Measurements from ENCODE around the gene PCYT1A.

PCYT1A gene

GRCh38 chr3:196219970-196220311, 67.6 kb downstream of the PCYT1A start:
- TF ChIP-seq FOXP2 (optimal IDR thresholded peaks at IDR 0.05; ENCODE audit: borderline replicate concordance, extremely low read depth, extremely low read length, insufficient read depth) (no peak), REST (IDR thresholded peaks at IDR 0.05; ENCODE audit: insufficient read depth in 1 of 2, low read depth in 2 of 2, low read length in 2 of 2) (no peak), POLR2AphosphoS5 (IDR thresholded peaks at IDR 0.05; ENCODE audit: low read depth, low read length) (no peak), SIN3A (IDR thresholded peaks at IDR 0.05; ENCODE audit: borderline replicate concordance, insufficient read depth, low read length) (no peak), TAF1 (IDR thresholded peaks at IDR 0.05; ENCODE audit: borderline replicate concordance, insufficient read depth, low read length) (no peak)

- TF ChIP-seq TAF1 (IDR thresholded peaks at IDR 0.05; ENCODE audit: borderline replicate concordance, insufficient read depth, low read length) (no peak), POLR2AphosphoS5 (IDR thresholded peaks at IDR 0.05; ENCODE audit: low read depth, low read length) (no peak), SIN3A (IDR thresholded peaks at IDR 0.05; ENCODE audit: borderline replicate concordance, insufficient read depth, low read length) (no peak), FOXP2 (optimal IDR thresholded peaks at IDR 0.05; ENCODE audit: borderline replicate concordance, extremely low read depth, extremely low read length, insufficient read depth) (no peak), REST (IDR thresholded peaks at IDR 0.05; ENCODE audit: insufficient read depth in 1 of 2, low read depth in 2 of 2, low read length in 2 of 2) (no peak)
Observed at GRCh38 chr3:196219194-196219969, 68.1 kb downstream of the PCYT1A start.

GRCh38 chr3:196218155-196218712, 69.3 kb downstream of the PCYT1A start:
- no peak for TF ChIP-seq POLR2AphosphoS5 (IDR thresholded peaks at IDR 0.05; ENCODE audit: low read depth, low read length)
- no peak for TF ChIP-seq TAF1 (IDR thresholded peaks at IDR 0.05; ENCODE audit: borderline replicate concordance, insufficient read depth, low read length)
- TF ChIP-seq REST (IDR thresholded peaks at IDR 0.05; ENCODE audit: insufficient read depth in 1 of 2, low read depth in 2 of 2, low read length in 2 of 2) = no peak
- TF ChIP-seq FOXP2 (optimal IDR thresholded peaks at IDR 0.05; ENCODE audit: borderline replicate concordance, extremely low read depth, extremely low read length, insufficient read depth) = no peak
- no peak for TF ChIP-seq SIN3A (IDR thresholded peaks at IDR 0.05; ENCODE audit: borderline replicate concordance, insufficient read depth, low read length)

GRCh38 chr3:196217307-196218154, 70.0 kb downstream of the PCYT1A start:
- TF ChIP-seq SIN3A (IDR thresholded peaks at IDR 0.05; ENCODE audit: borderline replicate concordance, insufficient read depth, low read length) (no peak), TAF1 (IDR thresholded peaks at IDR 0.05; ENCODE audit: borderline replicate concordance, insufficient read depth, low read length) (no peak), POLR2AphosphoS5 (IDR thresholded peaks at IDR 0.05; ENCODE audit: low read depth, low read length) (no peak), FOXP2 (optimal IDR thresholded peaks at IDR 0.05; ENCODE audit: borderline replicate concordance, extremely low read depth, extremely low read length, insufficient read depth) (no peak), REST (IDR thresholded peaks at IDR 0.05; ENCODE audit: insufficient read depth in 1 of 2, low read depth in 2 of 2, low read length in 2 of 2) (no peak)
